A549 (cell line): ENCODE results near the gene MVB12B. TPM values are rescaled to one million over a fixed set of nuclear protein-coding genes. Genes with fewer than 3 reads are reported as not detected.

Experiments used
- ATAC-seq, 2 experiments: fragments of 200-7000 bp in 1 of 2; fragments of >200 bp in 1 of 2; cut with Nextera tagmentation in 1 of 2; cut with Tn5 transposase in 1 of 2; 3 replicates each; pipeline versions ENCODE4 v1.8.0 to v1.9.1; 2018 to 2020; ENCODE audit warnings: mild to moderate bottlenecking in 1 of 2, moderate library complexity in 1 of 2
- CTCF ChIA-PET: fragments of 300-600 bp; sonication (Branson Sonifier 250); formaldehyde crosslinking; extraction: SDS; loops from one replicate; lab custom pipeline; 2021; ENCODE audit warnings: antibody characterized with exemption, inconsistent platforms; lab: Yijun Ruan, JAX
- POLR2A ChIA-PET: fragments of 350-600 bp; formaldehyde crosslinking; extraction: SDS; loops from one replicate; lab custom pipeline; 2021; ENCODE audit warnings: antibody characterized with exemption, inconsistent platforms; lab: Yijun Ruan, JAX
- DNase-seq, 2 experiments: peaks; one replicate each; pipeline versions ENCODE4 v3.0.0 to v3.0.0-alpha.2; 2011 to 2016; ENCODE audit warnings: low read depth in 1 of 2, low spot score in 1 of 2
- FAIRE-seq: peaks from 2 replicates; lab custom pipeline; 2011; peaks lifted over from hg19 to GRCh38; lab: Jason Lieb, UNC
- H3K27ac ChIP-seq, 2 experiments: fragments of >200 bp; sonication (Bioruptor Twin); formaldehyde crosslinking; 3 replicates each; pipeline ENCODE4 v1.5.1; 2016 to 2017
- H3K4me1 ChIP-seq: fragments of >200 bp; sonication (Bioruptor Twin); formaldehyde crosslinking; 3 replicates; pipeline ENCODE4 v1.6.1; 2016
- H3K4me2 ChIP-seq: fragments of >200 bp; sonication (Bioruptor Twin); formaldehyde crosslinking; 3 replicates; pipeline ENCODE4 v1.6.1; 2016
- H3K4me3 ChIP-seq: fragments of >200 bp; sonication (Bioruptor Twin); formaldehyde crosslinking; 3 replicates; pipeline ENCODE4 v1.5.1; 2016
- H3K9me3 ChIP-seq: fragments of >200 bp; sonication (Bioruptor Twin); formaldehyde crosslinking; 3 replicates; pipeline ENCODE4 v1.6.1; 2016
- CBX2 ChIP-seq: fragments of 200-600 bp; sonication (generic); IDR thresholded peaks from 2 replicates; pipeline ENCODE4 v1.6.1; 2016; ENCODE audit warnings: low read depth, mild to moderate bottlenecking, borderline replicate concordance
- CHD4 ChIP-seq: fragments of 200-600 bp; sonication (generic); IDR thresholded peaks from 2 replicates; pipeline ENCODE4 v1.6.1; 2016; ENCODE audit warnings: antibody characterized with exemption, mild to moderate bottlenecking, borderline replicate concordance
- EHF ChIP-seq: fragments of 250-450 bp; sonication (Bioruptor Pico); IDR thresholded peaks from 2 replicates; pipeline ENCODE4 v1.5.0; 2020; ENCODE audit warnings: mild to moderate bottlenecking
- EHMT2 ChIP-seq: fragments of 200-600 bp; sonication (generic); IDR thresholded peaks from 2 replicates; pipeline ENCODE4 v1.6.1; 2016; ENCODE audit warnings: antibody characterized with exemption, low read depth, mild to moderate bottlenecking, moderate library complexity
- ESRRA ChIP-seq: fragments of 150-350 bp; IDR thresholded peaks from 2 replicates; pipeline ENCODE4 v1.6.1; 2014; ENCODE audit warnings: mild to moderate bottlenecking, low read length, borderline replicate concordance
- FOSB ChIP-seq: fragments of 250-450 bp; sonication (Bioruptor Pico); IDR thresholded peaks from 2 replicates; pipeline ENCODE4 v1.5.0; 2020; ENCODE audit warnings: mild to moderate bottlenecking, moderate library complexity
- FOSL2 ChIP-seq, 2 experiments: fragments of 450-650 bp in 1 of 2; fragments of >200 bp in 1 of 2; sonication (Bioruptor Twin) in 1 of 2; formaldehyde crosslinking; IDR thresholded peaks; 2 replicates each; pipeline versions ENCODE4 v1.5.0 to v1.6.1; 2016 to 2020; ENCODE audit warnings: mild to moderate bottlenecking in 1 of 2, moderate library complexity in 1 of 2
- GATA3 ChIP-seq: IDR thresholded peaks from 2 replicates; pipeline ENCODE4 v1.6.1; 2012; ENCODE audit warnings: borderline replicate concordance
- HDAC2 ChIP-seq: fragments of 200-600 bp; sonication (generic); IDR thresholded peaks from 2 replicates; pipeline ENCODE4 v1.6.1; 2016
- HEYL ChIP-seq: fragments of 250-450 bp; sonication (Bioruptor Pico); IDR thresholded peaks from 2 replicates; pipeline ENCODE4 v1.8.0; 2021; ENCODE audit warnings: mild to moderate bottlenecking, moderate library complexity
- HMGXB4 ChIP-seq: fragments of 250-450 bp; sonication (Bioruptor Pico); IDR thresholded peaks from 2 replicates; pipeline ENCODE4 v1.5.0; 2021; ENCODE audit warnings: mild to moderate bottlenecking, moderate library complexity, borderline replicate concordance
- HOXB13 ChIP-seq: fragments of 250-450 bp; sonication (Bioruptor Pico); IDR thresholded peaks from 2 replicates; pipeline ENCODE4 v1.5.0; 2020; ENCODE audit warnings: low read depth, mild to moderate bottlenecking, moderate library complexity
- JUN ChIP-seq, 2 experiments: fragments of >200 bp; sonication (Bioruptor Twin); formaldehyde crosslinking; IDR thresholded peaks; 2 replicates in 1 of 2; 3 replicates in 1 of 2; pipeline ENCODE4 v1.6.1; 2016 to 2017
- JUNB ChIP-seq: fragments of >200 bp; sonication (Bioruptor Twin); formaldehyde crosslinking; IDR thresholded peaks from 2 replicates; pipeline ENCODE4 v1.6.1; 2016
- MAFK ChIP-seq: fragments of 450-650 bp; IDR thresholded peaks from 2 replicates; pipeline ENCODE4 v1.6.1; 2014; ENCODE audit not compliant: partially characterized antibody
- MAX ChIP-seq: IDR thresholded peaks from 2 replicates; pipeline ENCODE4 v1.6.1; 2012
- MAZ ChIP-seq: fragments of 150-350 bp; IDR thresholded peaks from 2 replicates; pipeline ENCODE4 v1.6.1; 2014; ENCODE audit warnings: antibody characterized with exemption, low read depth, low read length, borderline replicate concordance
- MYC ChIP-seq: IDR thresholded peaks from 2 replicates; pipeline ENCODE4 v1.6.1; 2012; ENCODE audit warnings: mild to moderate bottlenecking, inconsistent platforms, low read length, improper control_type of control experiment, borderline replicate concordance
- NPAS2 ChIP-seq: fragments of 250-450 bp; sonication (Bioruptor Pico); IDR thresholded peaks from 2 replicates; pipeline ENCODE4 v1.8.0; 2022; ENCODE audit warnings: mild to moderate bottlenecking, moderate library complexity, borderline replicate concordance
- NR3C1 ChIP-seq: fragments of >200 bp; sonication (Bioruptor Twin); formaldehyde crosslinking; IDR thresholded peaks from 3 replicates; pipeline ENCODE4 v1.6.1; 2017
- POLR2A ChIP-seq: IDR thresholded peaks from 2 replicates; pipeline ENCODE4 v1.6.1; 2012; ENCODE audit warnings: mild to moderate bottlenecking, low read length
- RNF2 ChIP-seq: fragments of 200-600 bp; sonication (generic); IDR thresholded peaks from 2 replicates; pipeline ENCODE4 v1.6.1; 2016; ENCODE audit warnings: low read depth, mild to moderate bottlenecking, antibody characterized with exemption, moderate library complexity, borderline replicate concordance
- SREBF2 ChIP-seq: fragments of 450-650 bp; IDR thresholded peaks from 2 replicates; pipeline ENCODE4 v1.6.1; 2014; ENCODE audit warnings: mild to moderate bottlenecking, moderate library complexity
- USF2 ChIP-seq: fragments of 450-650 bp; IDR thresholded peaks from 2 replicates; pipeline ENCODE4 v1.6.1; 2014; ENCODE audit warnings: antibody characterized with exemption
- ZFP36 ChIP-seq: fragments of 450-650 bp; IDR thresholded peaks from 2 replicates; pipeline ENCODE4 v1.6.1; 2014; ENCODE audit warnings: borderline replicate concordance; ENCODE audit not compliant: partially characterized antibody
- whole genome bisulfite sequencing: methylation state at CpG from one replicate; pipeline ENCODE4 v1.1.6; 2017; ENCODE audit errors: missing lambda C conversion rate; 5-methylcytosine and 5-hydroxymethylcytosine counted together
- polyA plus RNA-seq, 4 experiments: library from polyadenylated mRNA; depleted of rRNA in 3 of 4; stranded (reverse); fragments of >200 nt; fragmentation: RNase III in 1 of 4; extraction: RNeasy Plus Mini Kit Qiagen cat#74134 plus additional on column Dnase treatment in 1 of 4; gene quantifications; 2 replicates in 3 of 4; 3 replicates in 1 of 4; pipeline ENCODE4 v1.2.3, GENCODE V29; 2011 to 2017

Gene MVB12B
- polyA plus RNA-seq, 2 of the 4 experiments (the other 2 are of a cell fraction): 4.6 to 5.9 TPM

GRCh38 chr9:126428534-126429175 is 102.0 kb downstream of the MVB12B start:
- Histone ChIP-seq H3K4me2 (no peak overlapping the region), H3K27ac (no peak overlapping the region), H3K4me1 (no peaks in the 10 kb centered on the region), H3K9me3 (no peaks in the 10 kb centered on the region), H3K4me3 (no peak overlapping the region)
- no peak for DNase-seq
- WGBS: 95% methylated on average over 9 of the region's 9 CpGs
- POLR2A ChIA-PET: no interaction called here
- CTCF ChIA-PET: no interaction called here
- no peak for ATAC-seq
- TF ChIP-seq HOXB13 (no peak), EHF (CRISPR knock-in tag) (no peak), NPAS2 (CRISPR knock-in tag) (no peak), MAFK (no peak), FOSL2 (IDR thresholded peaks at IDR 0.05) (no peak), FOSL2 (CRISPR knock-in tag; IDR thresholded peaks at IDR 0.05) (no peak), HDAC2 (no peak), MAZ (no peak), HEYL (CRISPR knock-in tag) (no peak), POLR2A (no peak)
- FAIRE-seq: no peak

GRCh38 chr9:126429190-126429589 is 102.6 kb downstream of the MVB12B start:
- Histone ChIP-seq H3K27ac (no peak overlapping the region), H3K9me3 (no peaks in the 10 kb centered on the region), H3K4me2 (no peak overlapping the region), H3K4me1 (no peaks in the 10 kb centered on the region), H3K4me3 (no peak overlapping the region)
- TF ChIP-seq FOSB (no peak), HEYL (CRISPR knock-in tag) (no peak), CHD4 (no peak), USF2 (no peak)
- WGBS: 94% methylated on average over 8 of the region's 8 CpGs
- ChIA-PET POLR2A (no interaction called here), CTCF (no interaction called here)
- no peak for DNase-seq
- FAIRE-seq: no peak
- ATAC-seq: no peak

- Histone ChIP-seq H3K27ac (no peak overlapping the region), H3K4me2 (no peak overlapping the region), H3K4me1 (no peaks in the 10 kb centered on the region), H3K9me3 (no peaks in the 10 kb centered on the region), H3K4me3 (no peak overlapping the region)
- FAIRE-seq: no peak
- DNase-seq: no peak
- no peak for ATAC-seq
- TF ChIP-seq NR3C1: no peak
- TF ChIP-seq EHMT2: no peak
- TF ChIP-seq HMGXB4: no peak
- TF ChIP-seq MYC: no peak
- no peak for TF ChIP-seq JUNB
- no peak for TF ChIP-seq RNF2
- TF ChIP-seq HOXB13: no peak
- no peak for TF ChIP-seq MAX
- no peak for TF ChIP-seq ZFP36
- no peak for TF ChIP-seq JUN (IDR thresholded peaks at IDR 0.05)
- TF ChIP-seq MAFK: no peak
- TF ChIP-seq HEYL (CRISPR knock-in tag): no peak
- TF ChIP-seq ESRRA: no peak
- TF ChIP-seq EHF (CRISPR knock-in tag): no peak
- TF ChIP-seq USF2: no peak
- TF ChIP-seq CBX2: no peak
- TF ChIP-seq GATA3: no peak
- no peak for TF ChIP-seq SREBF2
- no peak for TF ChIP-seq MAZ
- 85% methylated on average over 6 of the region's 6 CpGs for WGBS
- POLR2A ChIA-PET: no interaction called here
- CTCF ChIA-PET: no interaction called here
Observed at GRCh38 chr9:126430124-126430523, 103.5 kb downstream of the MVB12B start.
